ENCODE measurements around the gene PCBP1. TPM values are rescaled to one million over a fixed set of nuclear protein-coding genes. Genes with fewer than 3 reads are reported as not detected.

PCBP1 gene
- total and polyA plus RNA-seq, 2 experiments from 2014 or later = 212 to 393 TPM

- no peak for TF ChIP-seq CTCF (conservative IDR thresholded peaks at IDR 0.05; ENCODE audit: low read depth in 2 of 2)
- TF ChIP-seq, protein P1, sequence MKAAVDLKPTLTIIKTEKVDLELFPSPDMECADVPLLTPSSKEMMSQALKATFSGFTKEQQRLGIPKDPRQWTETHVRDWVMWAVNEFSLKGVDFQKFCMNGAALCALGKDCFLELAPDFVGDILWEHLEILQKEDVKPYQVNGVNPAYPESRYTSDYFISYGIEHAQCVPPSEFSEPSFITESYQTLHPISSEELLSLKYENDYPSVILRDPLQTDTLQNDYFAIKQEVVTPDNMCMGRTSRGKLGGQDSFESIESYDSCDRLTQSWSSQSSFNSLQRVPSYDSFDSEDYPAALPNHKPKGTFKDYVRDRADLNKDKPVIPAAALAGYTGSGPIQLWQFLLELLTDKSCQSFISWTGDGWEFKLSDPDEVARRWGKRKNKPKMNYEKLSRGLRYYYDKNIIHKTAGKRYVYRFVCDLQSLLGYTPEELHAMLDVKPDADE (IDR thresholded peaks at IDR 0.05) = no peak
These were observed 6.1 kb upstream of the PCBP1 start (continued) for GRCh38 chr2:70081221-70081620.

DNA sequence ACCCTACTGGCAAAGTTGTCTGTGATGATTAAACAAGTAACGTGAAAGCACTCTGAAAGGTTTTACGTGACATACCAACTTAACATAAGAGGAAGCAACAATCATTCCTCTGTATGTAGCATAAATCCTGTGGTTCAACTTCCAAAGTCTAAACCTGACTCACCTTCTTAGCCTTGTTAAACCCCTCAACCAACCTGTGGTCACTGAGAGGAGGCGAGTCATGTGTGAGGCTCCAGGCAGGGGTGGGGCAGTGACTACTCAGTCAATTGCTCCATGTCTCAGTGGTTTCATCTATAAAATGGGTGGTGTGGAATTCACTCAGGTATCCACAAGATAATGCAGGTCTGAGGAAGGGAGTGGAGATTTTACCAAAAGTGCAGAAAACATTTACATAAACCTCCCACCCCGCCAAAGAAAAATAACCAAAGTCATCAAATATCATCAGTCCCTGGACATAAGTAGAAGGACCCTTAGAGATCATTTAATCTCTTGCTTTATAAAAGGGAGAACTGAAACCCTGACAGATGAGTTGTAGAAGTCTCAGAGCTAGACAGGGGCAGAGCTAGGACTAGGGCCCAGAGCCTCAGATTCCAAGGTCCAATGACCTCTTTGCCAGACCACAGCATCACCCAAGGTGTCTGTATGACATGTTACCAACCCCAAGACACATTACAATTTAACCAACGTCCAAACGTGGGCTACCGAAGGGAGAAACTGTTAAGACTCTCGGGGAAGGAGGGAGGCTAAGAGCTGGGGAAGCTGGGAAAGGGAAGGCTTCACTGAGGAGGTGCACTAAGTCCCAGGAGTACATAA is 3.7 kb upstream of the PCBP1 start:
- peaks cover 11% of the 10 kb centered on the region for H3K9me3 Mint-ChIP-seq
- Histone ChIP-seq H2AFZ (no peak overlapping the region), H3K4me2 (peak overlapping the region; percentile 34; the same call in 1 of the 2 replicates), H3K36me3 (ENCODE audit: insufficient read depth) (peaks cover 18% of the 10 kb centered on the region; the same call in 1 of the 2 replicates), H3K27ac (ENCODE audit: low read depth) (peak overlapping the region; percentile 92), H3K79me2 (replicated peaks; ENCODE audit: insufficient read depth) (peaks cover 23% of the 10 kb centered on the region), H3F3A (replicated peaks; ENCODE audit: low read depth) (peaks cover 18% of the 10 kb centered on the region), H3K9me2 (ENCODE audit: insufficient read depth) (no peaks in the 10 kb centered on the region), H3K4me1 (ENCODE audit: insufficient read depth) (peaks cover 18% of the 10 kb centered on the region), H3K27me3 (ENCODE audit: insufficient read depth) (no peaks in the 10 kb centered on the region), H3K4me3 (no peak overlapping the region), H4K20me1 (replicated peaks; ENCODE audit: insufficient read depth) (0 out of 2 replicates have a peak, but pooled peaks cover 2% of the 10 kb centered on the region)
- peaks cover 35% of the 10 kb centered on the region for H3K27me3 Mint-ChIP-seq (ENCODE audit: insufficient read depth, low read depth, poor library complexity)
- peak overlapping the region; percentile 87 for H3K27ac Mint-ChIP-seq
- H3K4me3 Mint-ChIP-seq = peak overlapping the region; percentile 51
- ATAC-seq (no peak), DNase-seq (ENCODE audit: low spot score) (no peak)
- TF ChIP-seq REST (IDR thresholded peaks at IDR 0.05; ENCODE audit: unreplicated experiment) = no peak
- no peak for TF ChIP-seq ZNF114 (CRISPR knock-in tag; IDR thresholded peaks at IDR 0.05)
- H3K4me1 Mint-ChIP-seq = peaks cover 34% of the 10 kb centered on the region
- peaks cover 72% of the 10 kb centered on the region for H3K36me3 Mint-ChIP-seq (ENCODE audit: low read depth)
